Peyer's patch (tissue), 4 donors: ENCODE results near the gene DAB1. TPM values are rescaled to one million over a fixed set of nuclear protein-coding genes. Genes with fewer than 3 reads are reported as not detected.

Experiments
- DNase-seq, 3 donors: peaks; one replicate each; pipeline ENCODE4 v3.0.0-alpha.2; 2017 to 2019
- H3K27ac ChIP-seq, 4 donors: fragments of 200-600 bp; sonication (generic); one replicate each; pipeline ENCODE4 v1.5.1; 2016 to 2019
- H3K27me3 ChIP-seq, 2 donors: fragments of 200-600 bp; sonication (generic); one replicate each; pipeline ENCODE4 v1.5.1; 2019
- H3K36me3 ChIP-seq, 3 donors: fragments of 200-600 bp; sonication (generic); one replicate each; pipeline ENCODE4 v1.5.1; 2016 to 2019
- H3K4me1 ChIP-seq, 4 donors: fragments of 200-600 bp; sonication (generic); one replicate each; pipeline ENCODE4 v1.5.1; 2016 to 2019
- H3K4me3 ChIP-seq, 4 donors: fragments of 200-600 bp; sonication (generic); 1 replicate in 3 of 4; 2 replicates in 1 of 4; pipeline ENCODE4 v1.5.1; 2016 to 2019; ENCODE audit warnings: mild to moderate bottlenecking in 1 of 4
- H3K9me3 ChIP-seq, 4 donors: fragments of 200-600 bp; sonication (generic); one replicate each; pipeline ENCODE4 v1.5.1; 2016 to 2019; ENCODE audit warnings: mild to moderate bottlenecking in 1 of 4
- CTCF ChIP-seq, 6 experiments: fragments of 450-650 bp in 4 of 6; fragments of 200-600 bp in 2 of 6; sonication (generic) in 1 of 6; IDR thresholded peaks; one replicate each; pipeline ENCODE4 v1.5.1; 2017 to 2019; ENCODE audit warnings: antibody characterized with exemption in 6 of 6, mild to moderate bottlenecking in 3 of 6, moderate library complexity in 1 of 6
- POLR2A ChIP-seq, 2 donors: fragments of 450-650 bp; IDR thresholded peaks; one replicate each; pipeline ENCODE4 v1.5.1; 2017; ENCODE audit warnings: antibody characterized with exemption in 2 of 2, mild to moderate bottlenecking in 2 of 2, moderate library complexity in 2 of 2
- total RNA-seq, 4 donors: library from RNA; depleted of rRNA; stranded (reverse); fragments of >200 nt; gene quantifications; one replicate each; pipeline ENCODE4 v1.1.0, GENCODE V29; 2016

DAB1 gene
- total RNA-seq, 4 donors from 2014 or later = 4.1 to 75.3 (median 63.9) TPM

- Histone ChIP-seq H3K4me1 (no peaks in the 10 kb centered on the region), H3K27ac (no peak overlapping the region), H3K9me3 (no peaks in the 10 kb centered on the region), H3K27me3 (no peaks in the 10 kb centered on the region), H3K36me3 (no peaks in the 10 kb centered on the region), H3K4me3 (no peak overlapping the region)
- no peak for DNase-seq
- TF ChIP-seq CTCF (IDR thresholded peaks at IDR 0.05) = no peak
- no peak for TF ChIP-seq POLR2A (IDR thresholded peaks at IDR 0.05)
These were observed 87.1 kb downstream of the DAB1 start for GRCh38 chr1:57336793-57337192.

GRCh38 chr1:57331620-57332019 lies 92.2 kb downstream of the DAB1 start:
- Histone ChIP-seq H3K4me1 (no peaks in the 10 kb centered on the region), H3K27ac (no peak overlapping the region), H3K9me3 (no peaks in the 10 kb centered on the region), H3K27me3 (no peaks in the 10 kb centered on the region), H3K4me3 (no peak overlapping the region), H3K36me3 (no peaks in the 10 kb centered on the region)
- no peak for DNase-seq
- TF ChIP-seq CTCF (IDR thresholded peaks at IDR 0.05) (no peak), POLR2A (IDR thresholded peaks at IDR 0.05) (no peak)

GRCh38 chr1:57329937-57330336 lies 93.9 kb downstream of the DAB1 start:
- TF ChIP-seq POLR2A (IDR thresholded peaks at IDR 0.05) = no peak
- no peak for TF ChIP-seq CTCF (IDR thresholded peaks at IDR 0.05)
- Histone ChIP-seq H3K9me3 (no peaks in the 10 kb centered on the region), H3K36me3 (no peaks in the 10 kb centered on the region), H3K4me3 (no peak overlapping the region), H3K27ac (no peak overlapping the region), H3K4me1 (peaks cover 0 to 11% (median 0%) of the 10 kb centered on the region in 4 donors), H3K27me3 (no peaks in the 10 kb centered on the region)
- DNase-seq = no peak

- no peaks in the 10 kb centered on the region for H3K9me3 ChIP-seq
- H3K27ac ChIP-seq = no peak overlapping the region
- H3K4me1 ChIP-seq = peaks cover 0 to 11% (median 0%) of the 10 kb centered on the region in 4 donors
- TF ChIP-seq CTCF (IDR thresholded peaks at IDR 0.05) (no peak), POLR2A (IDR thresholded peaks at IDR 0.05) (no peak)
- H3K4me3 ChIP-seq = no peak overlapping the region
- no peak for DNase-seq
- H3K27me3 ChIP-seq = no peaks in the 10 kb centered on the region
- H3K36me3 ChIP-seq = no peaks in the 10 kb centered on the region
These were observed 94.8 kb downstream of the DAB1 start for GRCh38 chr1:57329001-57329527.

- no peaks in the 10 kb centered on the region for H3K9me3 ChIP-seq
- no peak overlapping the region for H3K27ac ChIP-seq
- no peak overlapping the region for H3K4me3 ChIP-seq
- no peak for TF ChIP-seq POLR2A (IDR thresholded peaks at IDR 0.05)
- no peak for TF ChIP-seq CTCF (IDR thresholded peaks at IDR 0.05)
- peaks cover 0 to 11% (median 0%) of the 10 kb centered on the region in 4 donors for H3K4me1 ChIP-seq
- DNase-seq = no peak
- H3K27me3 ChIP-seq = no peaks in the 10 kb centered on the region
- no peaks in the 10 kb centered on the region for H3K36me3 ChIP-seq
These were observed 95.9 kb downstream of the DAB1 start for GRCh38 chr1:57327946-57328345.

- no peaks in the 10 kb centered on the region for H3K27me3 ChIP-seq
- TF ChIP-seq CTCF (IDR thresholded peaks at IDR 0.05) (no peak), POLR2A (IDR thresholded peaks at IDR 0.05) (no peak)
- no peak overlapping the region for H3K4me3 ChIP-seq
- no peak overlapping the region for H3K27ac ChIP-seq
- DNase-seq = no peak
- H3K9me3 ChIP-seq = no peaks in the 10 kb centered on the region
- H3K4me1 ChIP-seq = peaks cover 0 to 11% (median 0%) of the 10 kb centered on the region in 4 donors
- no peaks in the 10 kb centered on the region for H3K36me3 ChIP-seq
These were observed 96.5 kb downstream of the DAB1 start for GRCh38 chr1:57327336-57327735.
